ENCODE data around the gene GPR137.
A peak's percentile ranks its signal among the peaks of the same experiment; 100 is the strongest.

GPR137 gene

DNA sequence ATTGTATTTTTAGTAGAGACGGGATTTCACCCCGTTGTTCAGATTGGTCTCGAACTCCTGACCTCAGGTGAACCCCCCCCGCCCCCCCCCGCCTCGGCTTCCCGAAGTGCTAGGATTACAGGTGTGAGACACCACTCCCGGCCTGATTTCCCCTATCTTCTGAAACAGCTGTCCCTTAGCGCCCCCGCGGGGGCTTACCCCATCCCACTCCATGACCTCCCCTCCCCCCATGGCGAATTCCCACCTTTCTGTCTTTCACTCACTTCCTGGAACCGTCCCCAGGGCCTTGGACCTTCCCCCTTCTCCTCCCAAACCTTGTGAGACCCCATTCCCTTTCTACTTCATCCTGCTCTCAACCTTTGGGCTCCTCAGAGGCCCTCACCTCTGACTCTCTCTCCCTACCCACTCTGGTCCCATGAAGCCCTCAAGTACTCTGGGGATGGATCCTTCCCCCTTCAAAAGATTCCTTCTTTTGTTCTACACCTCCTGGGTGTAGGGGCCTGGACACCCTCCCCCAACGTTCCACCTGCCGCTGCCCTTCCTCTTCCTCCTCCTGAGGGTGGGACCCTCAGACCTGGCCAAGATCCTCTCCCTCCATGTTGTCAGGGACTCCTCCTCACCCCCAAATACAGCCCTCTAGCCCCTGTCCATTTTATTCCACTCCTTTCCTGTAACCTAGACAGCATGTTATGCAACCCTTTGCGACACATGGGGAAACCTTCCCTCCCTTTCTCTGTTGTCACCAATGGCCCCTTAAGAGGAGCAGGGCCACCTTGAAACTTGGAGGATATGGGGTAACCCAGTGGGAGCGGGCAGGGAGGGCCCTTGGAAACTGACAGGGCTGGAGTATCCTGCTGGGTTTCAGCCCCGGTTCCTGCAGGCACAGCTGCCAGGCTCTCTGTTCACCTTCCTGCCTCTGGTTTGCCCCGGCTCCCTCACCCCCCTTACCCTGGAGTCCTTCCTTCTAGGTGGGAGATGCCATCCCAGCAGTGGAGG, 33.4 kb downstream of the GPR137 start:
- Histone ChIP-seq H3K4me1 (ENCODE audit: control insufficient read depth, low read length) (peaks cover 28% of the 10 kb centered on the region), H3K79me2 (ENCODE audit: control insufficient read depth, low read length) (peaks cover 39% of the 10 kb centered on the region), H3K27ac (ENCODE audit: low read depth, low read length) (peak overlapping the region; percentile 93), H3K36me3 (ENCODE audit: control insufficient read depth, low read length) (peaks cover 63% of the 10 kb centered on the region), H3K9me2 (replicated peaks; ENCODE audit: control insufficient read depth, low read length) (no peaks in the 10 kb centered on the region), H4K20me1 (ENCODE audit: control insufficient read depth, insufficient read depth, low read depth, low read length) (no peaks in the 10 kb centered on the region), H3K27me3 (ENCODE audit: control insufficient read depth, low read length) (no peaks in the 10 kb centered on the region), H3K9me3 (ENCODE audit: control insufficient read depth, insufficient read depth, low read length) (no peaks in the 10 kb centered on the region), H3F3A (ENCODE audit: control insufficient read depth, insufficient read depth) (peaks cover 16% of the 10 kb centered on the region), H3K4me2 (ENCODE audit: low read length) (peak overlapping the region; percentile 79), H3K4me3 (ENCODE audit: low read length) (peak overlapping the region; percentile 91)
- TF ChIP-seq EZH2phosphoT487 (IDR thresholded peaks at IDR 0.05; ENCODE audit: borderline replicate concordance, low read length), result no peak
- TF ChIP-seq CTCF (IDR thresholded peaks at IDR 0.05; ENCODE audit: low read depth, low read length, poor library complexity, severe bottlenecking), result no peak

DNA sequence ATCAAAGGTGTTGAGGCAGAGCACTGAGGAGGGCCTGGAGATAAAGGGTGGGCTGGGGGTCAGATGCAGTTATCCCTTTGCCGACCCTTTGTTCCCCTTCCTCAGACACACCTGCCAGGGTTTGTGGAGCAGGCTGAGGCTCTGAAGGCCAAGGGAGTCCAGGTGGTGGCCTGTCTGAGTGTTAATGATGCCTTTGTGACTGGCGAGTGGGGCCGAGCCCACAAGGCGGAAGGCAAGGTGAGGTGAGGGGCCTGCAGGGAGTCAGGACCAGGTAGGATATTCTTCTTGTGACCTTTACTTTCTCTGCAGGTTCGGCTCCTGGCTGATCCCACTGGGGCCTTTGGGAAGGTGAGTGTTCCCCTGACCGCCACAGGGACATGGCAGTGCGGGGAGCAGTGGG, 34.9 kb downstream of the GPR137 start:
- Histone ChIP-seq H3K4me1 (ENCODE audit: control insufficient read depth, low read length) (peaks cover 17% of the 10 kb centered on the region), H3K4me2 (ENCODE audit: low read length) (no peak overlapping the region), H3K9me2 (replicated peaks; ENCODE audit: control insufficient read depth, low read length) (no peaks in the 10 kb centered on the region), H3K36me3 (ENCODE audit: control insufficient read depth, low read length) (peaks cover 48% of the 10 kb centered on the region), H3K9me3 (ENCODE audit: control insufficient read depth, insufficient read depth, low read length) (no peaks in the 10 kb centered on the region), H3K27me3 (ENCODE audit: control insufficient read depth, low read length) (no peaks in the 10 kb centered on the region), H3K27ac (ENCODE audit: low read depth, low read length) (no peak overlapping the region), H3F3A (ENCODE audit: control insufficient read depth, insufficient read depth) (peaks cover 16% of the 10 kb centered on the region), H3K79me2 (ENCODE audit: control insufficient read depth, low read length) (peaks cover 33% of the 10 kb centered on the region), H4K20me1 (ENCODE audit: control insufficient read depth, insufficient read depth, low read depth, low read length) (no peaks in the 10 kb centered on the region), H3K4me3 (ENCODE audit: low read length) (no peak overlapping the region)
- TF ChIP-seq EZH2phosphoT487 (IDR thresholded peaks at IDR 0.05; ENCODE audit: borderline replicate concordance, low read length) (no peak), CTCF (IDR thresholded peaks at IDR 0.05; ENCODE audit: low read depth, low read length, poor library complexity, severe bottlenecking) (no peak)

- H3K27ac ChIP-seq (ENCODE audit: low read depth, low read length), result no peak overlapping the region
Measured at GRCh38 chr11:64321026-64321425, 35.4 kb downstream of the GPR137 start.

More at GRCh38 chr11:64321026-64321425, 35.4 kb downstream of the GPR137 start:
- Histone ChIP-seq H3K27me3 (ENCODE audit: control insufficient read depth, low read length) (no peaks in the 10 kb centered on the region), H3K79me2 (ENCODE audit: control insufficient read depth, low read length) (peaks cover 28% of the 10 kb centered on the region), H4K20me1 (ENCODE audit: control insufficient read depth, insufficient read depth, low read depth, low read length) (no peaks in the 10 kb centered on the region), H3K4me3 (ENCODE audit: low read length) (no peak overlapping the region), H3F3A (ENCODE audit: control insufficient read depth, insufficient read depth) (peaks cover 16% of the 10 kb centered on the region), H3K36me3 (ENCODE audit: control insufficient read depth, low read length) (peaks cover 44% of the 10 kb centered on the region), H3K9me3 (ENCODE audit: control insufficient read depth, insufficient read depth, low read length) (no peaks in the 10 kb centered on the region), H3K4me2 (ENCODE audit: low read length) (no peak overlapping the region), H3K4me1 (ENCODE audit: control insufficient read depth, low read length) (peaks cover 12% of the 10 kb centered on the region), H3K9me2 (replicated peaks; ENCODE audit: control insufficient read depth, low read length) (no peaks in the 10 kb centered on the region)
- TF ChIP-seq CTCF (IDR thresholded peaks at IDR 0.05; ENCODE audit: low read depth, low read length, poor library complexity, severe bottlenecking) (no peak), EZH2phosphoT487 (IDR thresholded peaks at IDR 0.05; ENCODE audit: borderline replicate concordance, low read length) (no peak)
